OCI-LY1 (cell line): Measurements from ENCODE around the gene ST3GAL3.

Experiments used
- H2AFZ ChIP-seq: fragments of 200-600 bp; sonication (generic), shearing (Covaris generic); 2 replicates; pipeline ENCODE4 v1.6.0; 2014; ENCODE audit warnings: antibody characterized with exemption, mild to moderate bottlenecking, low read length
- H3F3A ChIP-seq: fragments of 200-600 bp; sonication (generic), shearing (Covaris generic); 2 replicates; pipeline ENCODE4 v1.6.0; 2014; ENCODE audit warnings: mild to moderate bottlenecking, antibody characterized with exemption, low read length, moderate library complexity; ENCODE audit not compliant: insufficient read depth
- H3K27ac ChIP-seq: fragments of 200-600 bp; sonication (generic); 2 replicates; pipeline ENCODE4 v1.5.1; 2014; ENCODE audit warnings: low read length, mixed run types, mild to moderate bottlenecking, low read depth; ENCODE audit not compliant: poor library complexity, severe bottlenecking
- H3K27me3 ChIP-seq: fragments of 200-600 bp; sonication (generic); 2 replicates; pipeline ENCODE4 v1.6.0; 2014; ENCODE audit warnings: antibody characterized with exemption, mild to moderate bottlenecking, low read length, moderate library complexity; ENCODE audit not compliant: insufficient read depth
- H3K36me3 ChIP-seq: fragments of 200-600 bp; sonication (generic); 2 replicates; pipeline ENCODE4 v1.6.1; 2014; ENCODE audit warnings: mild to moderate bottlenecking, antibody characterized with exemption, low read length, moderate library complexity, mixed read lengths; ENCODE audit not compliant: insufficient read depth
- H3K4me1 ChIP-seq: fragments of 200-600 bp; sonication (generic); 2 replicates; pipeline ENCODE4 v1.5.1; 2014; ENCODE audit warnings: mild to moderate bottlenecking, low read length, moderate library complexity; ENCODE audit not compliant: insufficient read depth, severe bottlenecking
- H3K4me2 ChIP-seq: fragments of 200-600 bp; sonication (generic), shearing (Covaris generic); 2 replicates; pipeline ENCODE4 v1.6.1; 2014; ENCODE audit warnings: low read length
- H3K4me3 ChIP-seq: fragments of 200-600 bp; sonication (generic); 2 replicates; pipeline ENCODE4 v1.5.1; 2014; ENCODE audit warnings: low read length, low read depth, mild to moderate bottlenecking, mixed read lengths; ENCODE audit not compliant: poor library complexity, severe bottlenecking
- H3K79me2 ChIP-seq: fragments of 200-600 bp; shearing (Covaris generic); 2 replicates; pipeline ENCODE4 v1.6.1; 2016; ENCODE audit warnings: mixed run types, low read length, mixed read lengths; ENCODE audit not compliant: insufficient read depth
- H3K9ac ChIP-seq: fragments of 200-600 bp; sonication (generic), shearing (Covaris generic); 2 replicates; pipeline ENCODE4 v1.6.1; 2014; ENCODE audit warnings: mild to moderate bottlenecking, low read length, mixed read lengths
- H3K9me2 ChIP-seq: fragments of 200-600 bp; sonication (generic), shearing (Covaris generic); 2 replicates; pipeline ENCODE4 v1.6.1; 2014; ENCODE audit warnings: low read depth, mild to moderate bottlenecking, low read length, mixed read lengths
- H3K9me3 ChIP-seq: fragments of 200-600 bp; shearing (Covaris generic); 2 replicates; pipeline ENCODE4 v1.6.1; 2014; ENCODE audit warnings: low read length, mixed read lengths
- H4K20me1 ChIP-seq: fragments of 200-600 bp; sonication (generic), shearing (Covaris generic); 2 replicates; pipeline ENCODE4 v1.6.0; 2016; ENCODE audit warnings: mild to moderate bottlenecking, low read length; ENCODE audit not compliant: insufficient read depth
- EZH2 ChIP-seq: fragments of 200-600 bp; sonication (generic), shearing (Covaris generic); IDR thresholded peaks from 2 replicates; pipeline ENCODE4 v1.8.0; 2017; ENCODE audit warnings: borderline replicate concordance, mixed run types, mild to moderate bottlenecking, antibody characterized with exemption, low read length, moderate library complexity, mixed read lengths
- TF ChIP-seq, protein P1 (sequence below): fragments of 200-600 bp; sonication (generic), shearing (Covaris generic); IDR thresholded peaks from 2 replicates; pipeline ENCODE4 v1.5.1; 2017; ENCODE audit warnings: mild to moderate bottlenecking, antibody characterized with exemption, low read length, moderate library complexity, mixed read lengths

ST3GAL3 gene

DNA sequence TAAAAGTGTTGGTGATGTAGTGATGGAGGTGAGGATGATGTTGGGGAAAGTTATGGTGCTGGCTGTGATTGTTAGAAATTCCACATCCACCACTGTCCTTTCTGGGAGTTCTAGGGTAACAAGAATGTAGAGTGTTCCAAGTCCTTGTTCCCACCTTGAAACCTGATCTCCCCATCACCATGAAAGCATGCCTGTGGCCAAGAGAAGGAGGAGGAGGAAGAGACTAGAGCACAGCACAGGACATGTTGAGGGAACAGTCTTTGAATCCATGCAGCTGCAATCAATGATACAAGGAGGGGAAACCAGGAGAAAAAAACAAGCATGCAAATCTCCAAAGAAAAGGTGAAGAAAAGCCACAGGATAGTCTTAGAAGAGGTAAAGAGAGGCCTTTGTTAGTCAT lies 180.4 kb downstream of the ST3GAL3 start:
- Histone ChIP-seq H3K4me1 (peaks cover 7% of the 10 kb centered on the region), H3K9ac (no peak overlapping the region), H3K27me3 (no peaks in the 10 kb centered on the region), H3K9me2 (no peaks in the 10 kb centered on the region), H3K79me2 (no peaks in the 10 kb centered on the region), H3K27ac (no peak overlapping the region), H4K20me1 (no peaks in the 10 kb centered on the region), H3K4me2 (no peak overlapping the region), H3K9me3 (no peaks in the 10 kb centered on the region), H3F3A (no peaks in the 10 kb centered on the region), H3K4me3 (no peak overlapping the region), H2AFZ (no peak overlapping the region), H3K36me3 (no peaks in the 10 kb centered on the region)
- TF ChIP-seq, protein P1, sequence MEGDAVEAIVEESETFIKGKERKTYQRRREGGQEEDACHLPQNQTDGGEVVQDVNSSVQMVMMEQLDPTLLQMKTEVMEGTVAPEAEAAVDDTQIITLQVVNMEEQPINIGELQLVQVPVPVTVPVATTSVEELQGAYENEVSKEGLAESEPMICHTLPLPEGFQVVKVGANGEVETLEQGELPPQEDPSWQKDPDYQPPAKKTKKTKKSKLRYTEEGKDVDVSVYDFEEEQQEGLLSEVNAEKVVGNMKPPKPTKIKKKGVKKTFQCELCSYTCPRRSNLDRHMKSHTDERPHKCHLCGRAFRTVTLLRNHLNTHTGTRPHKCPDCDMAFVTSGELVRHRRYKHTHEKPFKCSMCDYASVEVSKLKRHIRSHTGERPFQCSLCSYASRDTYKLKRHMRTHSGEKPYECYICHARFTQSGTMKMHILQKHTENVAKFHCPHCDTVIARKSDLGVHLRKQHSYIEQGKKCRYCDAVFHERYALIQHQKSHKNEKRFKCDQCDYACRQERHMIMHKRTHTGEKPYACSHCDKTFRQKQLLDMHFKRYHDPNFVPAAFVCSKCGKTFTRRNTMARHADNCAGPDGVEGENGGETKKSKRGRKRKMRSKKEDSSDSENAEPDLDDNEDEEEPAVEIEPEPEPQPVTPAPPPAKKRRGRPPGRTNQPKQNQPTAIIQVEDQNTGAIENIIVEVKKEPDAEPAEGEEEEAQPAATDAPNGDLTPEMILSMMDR: no peak
- TF ChIP-seq EZH2: no peak

DNA sequence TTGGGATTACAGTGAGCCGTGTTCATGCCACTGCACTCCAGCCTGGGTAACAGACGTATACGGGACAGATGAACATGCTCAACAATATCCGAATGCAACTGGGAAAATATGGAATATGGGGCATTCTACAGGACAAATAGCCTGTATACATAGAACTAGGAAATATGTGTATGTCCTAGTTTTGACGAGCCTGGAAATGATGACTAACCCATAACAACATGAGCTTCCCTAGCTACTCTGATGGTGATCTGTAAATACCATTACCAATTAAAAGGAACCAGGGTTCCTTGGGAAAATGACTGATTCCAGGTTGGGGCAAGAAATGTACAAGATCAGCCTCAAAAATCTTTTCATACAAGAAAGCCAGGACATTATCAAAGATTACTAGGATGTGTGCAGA lies 183.5 kb downstream of the ST3GAL3 start:
- H4K20me1 ChIP-seq: no peaks in the 10 kb centered on the region

DNA sequence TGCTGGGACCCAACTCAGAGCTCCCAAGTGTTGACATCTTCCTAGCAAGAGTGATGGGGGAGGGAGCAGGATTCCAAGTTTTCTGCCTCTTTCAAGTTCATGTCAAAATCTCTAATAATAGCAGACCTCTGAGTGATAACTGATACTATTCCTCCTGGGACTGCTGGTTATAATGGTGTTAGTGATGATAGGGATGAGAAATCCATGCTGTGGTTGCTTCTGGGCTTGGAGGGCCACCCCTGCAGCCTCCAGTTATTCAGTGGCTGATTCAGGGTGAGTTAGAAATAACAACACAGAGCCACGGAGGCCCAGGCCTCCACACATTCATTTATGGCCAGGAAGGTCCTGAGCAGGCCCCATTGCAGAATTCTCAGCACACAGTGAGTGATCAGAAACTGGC lies 185.7 kb downstream of the ST3GAL3 start:
- no peaks in the 10 kb centered on the region for H3K4me1 ChIP-seq
- H3K9me2 ChIP-seq: no peaks in the 10 kb centered on the region
- no peaks in the 10 kb centered on the region for H4K20me1 ChIP-seq
- TF ChIP-seq, protein P1: no peak
- no peak for TF ChIP-seq EZH2
- H3K27me3 ChIP-seq: no peaks in the 10 kb centered on the region
- H2AFZ ChIP-seq: no peak overlapping the region
- no peak overlapping the region for H3K4me3 ChIP-seq
- no peak overlapping the region for H3K9ac ChIP-seq
- H3K9me3 ChIP-seq: no peaks in the 10 kb centered on the region
- H3K79me2 ChIP-seq: no peaks in the 10 kb centered on the region
- peaks cover 15% of the 10 kb centered on the region; the same call in 1 of the 2 replicates for H3K36me3 ChIP-seq
- no peak overlapping the region for H3K4me2 ChIP-seq
- no peak overlapping the region for H3K27ac ChIP-seq
- H3F3A ChIP-seq: no peaks in the 10 kb centered on the region

More for the DNA sequence above, 183.5 kb downstream of the ST3GAL3 start:
- no peak overlapping the region for H3K4me3 ChIP-seq
- H3K9ac ChIP-seq: no peak overlapping the region
- H3K9me3 ChIP-seq: no peaks in the 10 kb centered on the region
- no peaks in the 10 kb centered on the region for H3K4me1 ChIP-seq
- no peak overlapping the region for H3K4me2 ChIP-seq
- no peaks in the 10 kb centered on the region for H3K27me3 ChIP-seq
- no peak overlapping the region for H2AFZ ChIP-seq
- TF ChIP-seq EZH2: no peak
- TF ChIP-seq, protein P1: no peak
- no peaks in the 10 kb centered on the region for H3K9me2 ChIP-seq
- H3K79me2 ChIP-seq: no peaks in the 10 kb centered on the region
- H3K27ac ChIP-seq: no peak overlapping the region
- H3F3A ChIP-seq: no peaks in the 10 kb centered on the region
- peaks cover 4% of the 10 kb centered on the region; the same call in 1 of the 2 replicates for H3K36me3 ChIP-seq
